Measurements from ENCODE around the gene CREB5.

DNA sequence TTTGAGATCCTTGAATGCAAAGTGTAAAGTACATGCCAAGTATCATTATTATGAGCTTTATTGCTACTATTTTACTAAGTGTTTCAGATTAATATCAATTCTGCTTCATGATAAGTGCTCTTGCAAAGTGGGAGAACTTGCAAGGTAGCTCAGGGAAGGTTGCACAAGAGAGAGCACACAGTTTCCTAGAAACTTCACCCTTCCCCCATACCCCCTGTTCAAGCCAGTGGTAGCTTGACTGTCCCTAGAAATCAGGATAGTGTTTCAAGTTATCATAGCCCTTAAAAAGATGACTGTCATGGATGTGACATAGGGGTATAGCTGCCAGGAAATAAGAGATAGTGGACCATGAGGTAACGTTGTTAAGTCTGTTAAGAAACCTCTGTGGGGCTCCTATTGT is 294.3 kb downstream of the CREB5 start:
- TF ChIP-seq, protein P1, sequence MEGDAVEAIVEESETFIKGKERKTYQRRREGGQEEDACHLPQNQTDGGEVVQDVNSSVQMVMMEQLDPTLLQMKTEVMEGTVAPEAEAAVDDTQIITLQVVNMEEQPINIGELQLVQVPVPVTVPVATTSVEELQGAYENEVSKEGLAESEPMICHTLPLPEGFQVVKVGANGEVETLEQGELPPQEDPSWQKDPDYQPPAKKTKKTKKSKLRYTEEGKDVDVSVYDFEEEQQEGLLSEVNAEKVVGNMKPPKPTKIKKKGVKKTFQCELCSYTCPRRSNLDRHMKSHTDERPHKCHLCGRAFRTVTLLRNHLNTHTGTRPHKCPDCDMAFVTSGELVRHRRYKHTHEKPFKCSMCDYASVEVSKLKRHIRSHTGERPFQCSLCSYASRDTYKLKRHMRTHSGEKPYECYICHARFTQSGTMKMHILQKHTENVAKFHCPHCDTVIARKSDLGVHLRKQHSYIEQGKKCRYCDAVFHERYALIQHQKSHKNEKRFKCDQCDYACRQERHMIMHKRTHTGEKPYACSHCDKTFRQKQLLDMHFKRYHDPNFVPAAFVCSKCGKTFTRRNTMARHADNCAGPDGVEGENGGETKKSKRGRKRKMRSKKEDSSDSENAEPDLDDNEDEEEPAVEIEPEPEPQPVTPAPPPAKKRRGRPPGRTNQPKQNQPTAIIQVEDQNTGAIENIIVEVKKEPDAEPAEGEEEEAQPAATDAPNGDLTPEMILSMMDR (conservative IDR thresholded peaks at IDR 0.05; ENCODE audit: low read depth, low read length), result no peak
- TF ChIP-seq EZH2 (IDR thresholded peaks at IDR 0.05; ENCODE audit: low read length, unreplicated experiment) (no peak), EZH2phosphoT487 (IDR thresholded peaks at IDR 0.05; ENCODE audit: borderline replicate concordance, low read length) (no peak)

Data from PC-3 (cell line).